ENCODE measurements around the gene CA5A.
A peak's percentile ranks its signal among the peaks of the same experiment; 100 is the strongest.
"Not testable (repeated sequence)": the region's sequence is repeated elsewhere in the genome, so short reads cannot be mapped to it uniquely, and the experiment has no call there.

Gene CA5A

GRCh38 chr16:87891764-87892163, 44.6 kb downstream of the CA5A start:
- no peak for DNase-seq

DNA sequence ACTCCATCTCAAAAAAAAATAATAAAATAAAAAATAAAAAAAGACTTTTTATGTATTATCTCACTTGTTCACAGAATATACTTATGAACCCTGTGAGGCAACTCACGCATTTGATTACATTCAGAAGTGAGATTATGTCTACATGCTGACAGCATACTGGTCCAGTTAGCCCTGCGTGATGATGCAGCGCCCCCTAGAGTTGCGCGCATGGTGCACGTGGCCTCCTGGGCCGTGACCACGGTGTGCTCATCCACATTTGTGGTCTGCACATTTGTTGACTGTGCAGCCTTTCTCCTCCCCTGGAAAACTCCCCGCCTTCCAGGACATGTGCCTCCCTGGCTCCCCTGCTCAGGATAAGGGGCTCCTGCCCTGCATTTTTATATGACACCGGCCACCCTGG, 46.6 kb downstream of the CA5A start:
- DNase-seq: not testable (repeated sequence)

GRCh38 chr16:87888346-87888745, 48.0 kb downstream of the CA5A start:
- DNase-seq: not testable (repeated sequence)

DNA sequence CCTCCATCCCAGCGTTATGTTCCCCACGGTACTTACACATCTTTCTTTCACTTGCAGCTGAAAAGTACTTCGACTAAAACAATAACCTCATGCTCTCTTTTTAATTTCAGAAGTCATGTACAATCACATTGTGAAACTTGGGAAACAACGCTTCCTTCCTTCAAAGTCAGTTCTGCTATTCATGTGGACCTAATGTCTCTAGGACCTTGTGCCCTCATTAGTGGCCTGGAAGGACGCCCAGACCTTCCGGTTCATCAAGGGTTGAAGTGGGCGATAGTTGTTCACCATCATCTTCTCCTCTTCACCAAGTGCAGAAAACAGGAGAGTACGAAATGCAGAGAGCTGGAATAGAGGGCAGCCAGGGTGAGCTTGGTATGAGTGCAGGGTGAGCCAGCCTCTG, 48.4 kb downstream of the CA5A start:
- DNase-seq: not testable (repeated sequence)

GRCh38 chr16:87885371-87885967, 50.9 kb downstream of the CA5A start:
- DNase-seq: not testable (repeated sequence)

DNA sequence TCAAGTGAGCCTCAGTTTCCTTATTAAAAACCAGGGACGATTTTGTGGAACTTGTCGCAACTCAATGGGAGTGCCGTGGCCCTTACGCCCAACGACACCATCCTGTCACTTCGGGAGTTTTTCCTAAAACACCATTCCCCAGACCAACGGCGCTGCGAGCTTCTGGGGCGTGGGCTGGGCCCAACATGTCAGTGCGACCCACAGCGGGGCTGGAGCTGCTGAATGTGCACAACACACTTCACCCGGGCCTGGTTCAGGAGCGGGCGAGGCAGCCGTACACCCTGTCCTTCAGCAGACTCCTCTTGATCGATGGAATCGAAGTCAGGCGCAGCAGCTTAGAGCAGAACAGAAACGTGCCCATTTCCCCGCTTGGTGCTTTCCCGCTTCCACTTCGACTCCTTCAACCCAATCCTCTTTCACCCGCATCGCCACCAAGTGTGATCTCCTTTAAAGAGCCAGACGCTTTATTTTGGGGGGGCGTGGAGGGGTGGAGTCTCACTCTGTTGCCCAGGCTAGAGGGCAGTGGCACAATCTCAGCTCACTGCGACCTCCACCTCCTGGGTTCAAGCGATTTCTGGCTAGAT, 53.8 kb downstream of the CA5A start:
- no peak for DNase-seq

GRCh38 chr16:87881324-87882200, 54.8 kb downstream of the CA5A start:
- no peak for DNase-seq

DNA sequence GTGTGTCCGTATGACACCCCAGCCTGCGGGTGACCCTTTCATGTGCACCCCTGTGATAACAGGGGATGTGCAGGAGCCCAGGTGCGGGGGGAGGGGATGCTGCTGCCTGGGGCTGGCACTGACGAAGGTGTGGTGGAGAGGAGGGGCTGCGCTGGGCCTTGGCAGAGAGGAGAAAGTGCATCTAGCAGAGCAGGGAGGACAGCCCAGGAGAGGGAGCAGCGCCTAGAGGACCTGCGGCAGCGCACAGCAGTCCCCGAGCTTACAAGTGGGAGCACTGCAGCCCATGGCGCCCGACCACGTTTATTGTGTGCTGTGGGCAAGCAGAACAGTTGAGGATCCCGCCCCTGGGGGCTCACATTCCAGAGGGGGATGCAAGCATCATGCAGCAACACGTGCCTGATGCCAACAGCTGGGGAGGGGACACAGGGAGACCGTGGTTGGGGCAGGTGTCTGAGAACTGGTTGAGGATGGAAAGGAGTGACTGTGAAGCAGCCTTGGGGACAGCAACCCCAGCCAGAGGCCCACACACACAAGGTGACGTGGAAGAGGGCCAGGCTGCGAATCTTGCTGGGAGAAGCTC, 56.1 kb downstream of the CA5A start:
- no peak for DNase-seq

DNA sequence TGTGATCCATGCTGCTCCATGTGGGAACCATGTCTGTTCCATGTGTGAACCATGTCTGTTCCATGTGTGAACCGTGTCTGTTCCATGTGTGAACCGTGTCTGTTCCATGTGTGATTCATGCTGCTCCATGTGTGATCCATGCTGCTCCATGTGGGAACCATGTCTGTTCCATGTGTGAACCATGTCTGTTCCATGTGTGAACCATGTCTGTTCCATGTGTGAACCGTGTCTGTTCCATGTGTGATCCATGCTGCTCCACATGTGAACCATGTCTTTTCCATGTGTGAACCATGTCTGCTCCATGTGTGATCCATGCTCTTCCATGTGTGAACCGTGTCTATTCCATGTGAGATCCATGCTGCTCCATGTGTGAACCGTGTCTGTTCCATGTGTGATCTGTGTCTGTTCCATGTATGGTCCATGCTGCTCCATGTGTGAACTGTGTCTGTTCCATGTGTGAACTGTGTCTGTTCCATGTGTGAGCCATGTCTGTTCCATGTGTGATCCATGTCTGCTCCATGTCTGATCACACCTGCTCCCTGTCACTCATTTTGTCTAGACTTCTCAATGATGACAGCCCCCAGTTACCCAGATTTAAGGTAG, 56.8 kb downstream of the CA5A start:
- not testable (repeated sequence) for DNase-seq

DNA sequence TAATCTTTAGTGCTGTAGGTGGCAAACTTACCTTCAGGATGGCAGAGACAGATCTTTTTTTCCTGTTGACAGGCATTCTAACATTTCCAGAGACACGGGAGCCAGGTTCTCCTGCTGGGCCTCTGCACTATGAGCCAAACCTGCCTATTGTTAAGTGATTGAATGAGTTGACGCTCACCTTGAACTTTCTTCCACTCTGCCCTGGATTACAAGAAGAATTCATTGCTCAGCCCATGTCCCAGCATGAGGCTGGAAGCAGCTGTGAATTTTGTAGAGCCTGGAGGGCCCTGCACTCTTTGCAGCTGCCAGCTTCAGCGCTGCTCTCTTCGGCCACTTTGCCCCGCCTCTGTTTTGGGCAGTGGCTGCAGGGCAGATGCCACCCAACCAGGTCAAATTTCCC, 57.6 kb downstream of the CA5A start:
- DNase-seq: no peak

DNA sequence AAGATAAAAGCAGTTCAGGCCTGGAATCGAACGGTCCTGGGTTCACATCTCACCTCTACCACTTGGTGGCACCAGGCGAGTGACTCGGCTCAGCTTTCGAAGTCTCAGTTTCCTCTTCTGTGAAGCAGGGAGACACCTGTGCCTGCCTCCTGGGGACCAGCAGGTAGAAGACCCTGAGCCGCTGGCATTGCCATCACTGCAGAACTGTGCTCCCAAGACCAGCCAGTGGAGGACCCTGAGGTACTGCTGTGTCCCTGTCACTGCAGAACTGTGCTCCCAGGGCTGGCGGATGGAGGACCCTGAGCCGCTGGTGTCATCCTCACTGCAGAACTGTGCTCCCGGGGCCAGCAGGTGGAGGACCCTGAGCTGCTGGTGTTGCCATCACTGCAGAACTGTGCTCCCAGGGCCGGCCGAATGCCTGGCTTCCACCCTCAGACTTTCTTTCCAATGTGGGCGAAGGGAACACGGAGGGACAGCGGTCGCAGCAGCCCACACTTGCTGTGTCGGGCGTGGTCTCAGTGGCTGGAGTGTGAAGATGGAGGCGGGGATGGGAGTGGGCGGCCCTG, 58.3 kb downstream of the CA5A start:
- DNase-seq: no peak

DNA sequence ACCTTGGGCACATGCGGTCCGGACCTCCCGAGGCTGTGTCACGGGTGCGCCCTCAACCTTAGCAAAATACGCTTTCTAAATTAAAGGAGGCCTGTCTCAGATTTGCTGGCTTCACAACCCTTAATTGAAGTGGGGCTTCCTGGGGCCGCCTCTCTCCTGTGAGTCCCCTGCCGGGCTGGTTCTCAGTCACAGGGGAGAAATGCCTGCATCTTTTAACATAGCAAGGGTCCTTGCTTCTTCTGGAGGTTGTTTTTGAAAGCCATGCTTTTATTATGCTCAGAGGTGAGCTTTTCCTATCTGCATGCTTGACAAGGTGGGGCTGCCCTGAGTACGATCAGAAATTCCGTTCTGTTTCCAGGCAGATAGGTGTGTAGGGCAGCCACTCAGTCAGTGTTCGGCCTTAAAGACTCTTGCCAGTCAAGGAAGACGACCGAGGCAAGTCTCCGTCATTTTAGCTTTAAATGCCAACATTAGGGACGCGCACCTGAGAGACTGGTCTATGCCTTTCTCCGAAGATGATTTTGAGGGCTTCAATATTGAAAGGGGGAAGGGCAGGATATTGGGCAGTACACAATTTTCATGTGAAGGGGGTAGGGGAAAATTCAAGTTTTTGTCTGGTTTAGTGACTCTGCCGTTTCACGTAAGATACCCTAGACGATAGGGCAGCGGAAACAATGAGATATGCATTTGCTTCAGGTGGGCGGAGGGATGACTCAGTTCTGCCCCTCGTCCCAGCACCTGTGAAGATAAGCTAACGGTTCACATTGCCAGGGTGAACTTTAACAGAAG, 61.5 kb downstream of the CA5A start:
- DNase-seq: no peak

DNA sequence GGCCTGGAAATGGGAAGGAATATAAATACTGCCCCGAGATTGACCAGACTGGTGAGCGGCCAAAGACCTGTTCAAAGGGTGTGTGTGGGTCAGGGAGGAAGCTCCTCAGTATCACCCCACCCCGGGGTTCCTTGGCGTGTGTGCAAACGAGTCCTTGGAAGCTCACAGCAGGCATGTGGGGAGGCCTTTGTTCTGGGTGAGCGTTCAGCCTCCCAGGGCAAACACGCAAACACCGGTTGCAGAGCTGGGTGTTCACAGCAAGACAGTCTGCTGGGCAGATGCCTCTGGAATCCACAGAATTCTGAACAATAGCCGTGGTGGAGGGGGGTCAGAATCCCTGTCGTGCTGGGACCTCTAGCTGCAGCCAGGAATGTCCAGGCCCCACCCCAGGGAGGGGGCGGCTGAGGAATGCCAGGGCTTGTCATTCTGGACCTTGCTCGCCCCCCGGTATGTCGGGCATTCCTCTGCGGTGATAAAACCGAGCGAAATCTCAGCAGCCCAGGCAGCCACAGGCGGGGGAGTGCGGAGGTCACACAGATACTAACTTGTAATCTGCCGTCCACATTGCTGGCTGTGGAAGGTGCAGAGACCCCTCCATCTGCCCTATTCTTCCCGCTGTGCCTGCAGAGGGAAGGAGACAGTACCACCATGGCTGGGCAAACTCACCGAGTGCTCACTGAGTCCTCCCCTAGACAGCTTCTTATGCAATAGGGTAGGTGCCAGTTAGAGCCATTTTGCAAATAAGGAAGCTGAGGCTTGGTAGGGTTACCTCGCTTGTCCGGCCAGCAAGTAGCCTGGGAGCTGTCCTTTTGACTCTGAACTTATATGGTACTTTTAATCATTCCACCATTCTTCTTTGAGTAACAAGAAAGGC, 65.7 kb downstream of the CA5A start:
- not testable (repeated sequence) for DNase-seq

- not testable (repeated sequence) for DNase-seq
Observed at GRCh38 chr16:87869879-87870417, 66.4 kb downstream of the CA5A start.

DNA sequence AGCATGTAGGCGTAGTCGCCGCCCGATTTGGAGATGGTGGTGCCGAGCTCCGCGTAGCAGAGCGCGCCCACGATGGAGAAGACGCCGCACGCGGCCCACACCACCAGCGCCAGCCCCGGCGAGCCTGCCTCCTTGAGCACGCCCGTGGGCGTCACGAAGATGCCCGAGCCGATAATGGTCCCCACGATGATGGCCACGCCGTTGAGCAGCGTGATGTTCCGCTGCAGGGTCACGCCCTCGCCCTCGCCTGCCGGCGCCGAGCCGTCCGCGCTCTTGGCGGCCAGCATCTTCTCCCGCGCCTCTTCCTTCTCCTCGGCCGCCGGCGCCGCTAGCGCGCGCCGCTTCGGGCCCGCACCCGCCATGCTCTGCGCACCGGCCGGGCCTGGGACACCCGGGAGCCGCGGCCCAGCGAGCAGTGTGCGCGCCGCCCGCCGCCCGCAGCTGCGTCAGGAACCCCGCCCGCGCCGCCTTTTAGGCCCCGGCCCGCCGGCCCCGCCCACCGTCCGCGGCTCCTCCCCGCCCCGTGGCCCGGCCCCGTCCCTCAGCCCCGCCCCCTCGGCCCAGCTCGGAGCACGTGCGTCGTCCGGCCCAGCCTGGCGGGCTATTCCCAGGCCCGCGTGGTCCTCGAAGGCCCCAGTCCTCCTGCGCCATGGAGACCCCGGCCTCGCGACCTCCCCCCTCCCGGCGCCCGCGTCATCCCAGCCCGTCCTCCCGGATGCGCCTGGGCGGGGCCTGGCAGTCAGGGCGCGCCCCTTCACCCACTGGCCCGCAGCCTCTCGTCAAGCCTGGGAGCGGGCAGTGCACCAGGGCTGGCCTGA, 67.1 kb downstream of the CA5A start, which contains the start of gene SLC7A5:
TSS of gene SLC7A5 (minus strand) at position 447 of the 818 bp plus-strand sequence. CDS start at position 362, 85 bp downstream.
- DNase-seq: peak; percentile 64

DNA sequence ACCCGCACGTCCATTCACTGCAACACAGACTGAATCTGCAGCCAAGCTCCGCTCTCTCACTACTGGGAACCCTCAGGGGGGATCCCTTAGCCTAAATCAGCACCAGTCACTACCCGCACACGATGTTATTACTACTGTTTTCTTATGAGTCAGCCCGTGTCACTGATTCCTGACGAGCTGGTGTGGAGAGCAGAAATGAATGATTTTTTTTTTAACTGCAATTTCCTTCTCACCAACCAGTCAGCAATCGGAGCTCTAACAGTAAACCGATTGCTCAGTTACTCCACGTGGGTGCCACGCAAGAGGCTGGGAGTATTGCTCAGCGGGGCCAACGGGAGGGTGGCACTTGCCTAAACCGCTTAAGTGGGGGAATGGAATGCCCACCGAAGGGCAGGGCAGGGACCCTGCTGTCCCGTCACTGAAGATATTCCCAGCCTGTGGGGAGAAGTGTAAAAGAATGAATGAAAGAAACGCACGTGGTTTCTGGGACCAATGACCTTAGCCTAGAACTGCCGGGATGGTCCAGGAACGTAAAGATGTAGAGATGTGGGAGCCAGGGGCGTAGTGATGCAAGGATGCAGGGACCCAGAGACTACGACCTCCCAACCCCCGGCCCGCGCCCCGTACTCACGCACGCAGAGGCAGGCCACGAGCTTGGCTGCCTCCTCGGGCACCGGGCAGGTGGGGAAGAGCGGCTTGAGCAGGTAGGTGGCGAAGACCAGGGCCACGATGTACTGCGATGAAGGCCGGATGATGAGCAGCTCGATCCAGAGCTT, 67.9 kb downstream of the CA5A start:
- peak; percentile 90 for DNase-seq

- not testable (repeated sequence) for DNase-seq
Observed at GRCh38 chr16:87865902-87866555, 70.3 kb downstream of the CA5A start.

DNA sequence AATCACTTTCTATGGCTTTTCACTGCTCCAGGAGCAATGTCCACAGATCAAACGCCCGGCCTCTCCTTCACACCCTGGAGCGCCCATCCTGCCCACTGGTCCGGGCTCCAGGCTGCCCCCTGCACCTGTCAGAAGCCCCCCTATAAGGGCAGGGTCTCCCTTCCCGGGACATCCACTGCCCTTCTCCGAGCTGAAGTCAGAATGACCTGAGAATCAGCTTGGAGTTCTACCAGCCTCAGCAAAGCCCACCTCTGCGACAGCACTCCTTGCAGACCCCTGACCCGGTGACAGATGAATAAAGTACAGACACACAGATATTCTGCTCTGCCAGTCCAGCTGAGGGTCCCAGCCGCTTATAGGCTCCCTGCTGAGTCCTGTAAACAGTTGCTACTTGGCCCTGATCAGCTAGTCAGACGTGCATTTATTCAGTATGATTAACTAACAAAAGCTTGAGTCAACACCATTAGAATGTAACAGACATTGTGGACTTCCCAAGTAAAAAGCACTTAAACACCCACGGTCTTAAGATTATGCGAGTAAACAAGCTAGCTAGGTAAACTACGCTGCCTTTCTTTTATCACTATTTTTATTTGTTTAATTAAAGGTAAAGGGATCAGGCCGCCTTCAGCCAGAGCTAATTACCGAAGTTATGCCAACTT, 71.9 kb downstream of the CA5A start:
- DNase-seq: peak; percentile 18

All from HCEC 1CT (cell line).